ENCODE measurements around the gene PTPMT1. TPM values are rescaled to one million over a fixed set of nuclear protein-coding genes. Genes with fewer than 3 reads are reported as not detected.

PTPMT1 gene
- total RNA-seq, 1 donor from 2014 or later = 60.4 TPM

DNA sequence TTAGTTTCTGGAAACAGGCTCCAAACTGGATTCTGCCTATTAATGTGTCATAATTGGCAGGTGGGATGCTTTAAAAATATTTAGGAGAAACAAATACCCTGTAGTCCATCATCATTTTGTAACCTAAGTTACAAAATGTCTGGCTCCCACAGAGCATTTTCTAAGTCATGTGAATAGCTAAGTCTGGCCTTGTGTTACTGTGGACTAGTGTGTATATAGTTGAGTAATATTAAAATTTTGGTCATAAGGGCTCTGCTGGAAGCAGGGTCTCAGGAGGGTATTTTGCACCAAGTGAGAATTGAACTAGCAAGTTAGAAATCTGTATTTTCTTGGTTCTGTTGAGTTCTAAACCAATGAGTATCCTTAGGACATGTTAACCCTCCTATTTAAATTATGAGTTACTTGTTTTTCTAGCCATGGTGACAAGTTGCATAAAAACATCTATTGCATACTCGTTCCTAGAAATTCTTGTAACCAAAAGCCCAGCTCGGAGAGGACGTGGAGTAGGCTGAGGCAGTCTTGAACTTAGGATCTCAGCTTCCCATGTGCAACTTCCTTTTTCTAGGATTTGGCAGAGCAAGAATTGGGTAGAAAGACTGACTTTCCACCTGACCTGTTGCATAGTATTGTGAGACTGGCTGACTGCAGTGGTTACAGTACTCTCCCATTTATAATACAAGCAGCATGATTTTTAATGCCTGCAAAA is 5.4 kb downstream of the PTPMT1 start:
- Histone ChIP-seq H3K4me1 (no peaks in the 10 kb centered on the region), H3K36me3 (peaks cover 5% of the 10 kb centered on the region), H3K9ac (no peak overlapping the region), H3K27ac (no peak overlapping the region), H3F3A (ENCODE audit: low read depth) (peaks cover 6% of the 10 kb centered on the region), H3K4me3 (no peak overlapping the region), H3K4me2 (no peak overlapping the region), H4K20me1 (ENCODE audit: low read depth) (peaks cover 4% of the 10 kb centered on the region), H2AFZ (replicated peaks) (no peak overlapping the region), H3K27me3 (no peaks in the 10 kb centered on the region), H3K79me2 (ENCODE audit: low read depth) (peaks cover 33% of the 10 kb centered on the region), H3K9me3 (ENCODE audit: low read depth) (no peaks in the 10 kb centered on the region)
- H3K4me1 Mint-ChIP-seq = peaks cover 11% of the 10 kb centered on the region
- DNase-seq (ENCODE audit: low spot score) = no peak
- TF ChIP-seq, protein P1, sequence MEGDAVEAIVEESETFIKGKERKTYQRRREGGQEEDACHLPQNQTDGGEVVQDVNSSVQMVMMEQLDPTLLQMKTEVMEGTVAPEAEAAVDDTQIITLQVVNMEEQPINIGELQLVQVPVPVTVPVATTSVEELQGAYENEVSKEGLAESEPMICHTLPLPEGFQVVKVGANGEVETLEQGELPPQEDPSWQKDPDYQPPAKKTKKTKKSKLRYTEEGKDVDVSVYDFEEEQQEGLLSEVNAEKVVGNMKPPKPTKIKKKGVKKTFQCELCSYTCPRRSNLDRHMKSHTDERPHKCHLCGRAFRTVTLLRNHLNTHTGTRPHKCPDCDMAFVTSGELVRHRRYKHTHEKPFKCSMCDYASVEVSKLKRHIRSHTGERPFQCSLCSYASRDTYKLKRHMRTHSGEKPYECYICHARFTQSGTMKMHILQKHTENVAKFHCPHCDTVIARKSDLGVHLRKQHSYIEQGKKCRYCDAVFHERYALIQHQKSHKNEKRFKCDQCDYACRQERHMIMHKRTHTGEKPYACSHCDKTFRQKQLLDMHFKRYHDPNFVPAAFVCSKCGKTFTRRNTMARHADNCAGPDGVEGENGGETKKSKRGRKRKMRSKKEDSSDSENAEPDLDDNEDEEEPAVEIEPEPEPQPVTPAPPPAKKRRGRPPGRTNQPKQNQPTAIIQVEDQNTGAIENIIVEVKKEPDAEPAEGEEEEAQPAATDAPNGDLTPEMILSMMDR (IDR thresholded peaks at IDR 0.05) = no peak
- no peak for TF ChIP-seq EZH2 (IDR thresholded peaks at IDR 0.05)
- TF ChIP-seq EZH2phosphoT487 (IDR thresholded peaks at IDR 0.05) = no peak
- H3K4me3 Mint-ChIP-seq = no peak overlapping the region
- H3K27ac Mint-ChIP-seq = no peak overlapping the region
- H3K36me3 Mint-ChIP-seq = peaks cover 20% of the 10 kb centered on the region
- H3K27me3 Mint-ChIP-seq (ENCODE audit: insufficient read depth, low read depth) = peaks cover 9% of the 10 kb centered on the region
- H3K9me3 Mint-ChIP-seq = no peaks in the 10 kb centered on the region

DNA sequence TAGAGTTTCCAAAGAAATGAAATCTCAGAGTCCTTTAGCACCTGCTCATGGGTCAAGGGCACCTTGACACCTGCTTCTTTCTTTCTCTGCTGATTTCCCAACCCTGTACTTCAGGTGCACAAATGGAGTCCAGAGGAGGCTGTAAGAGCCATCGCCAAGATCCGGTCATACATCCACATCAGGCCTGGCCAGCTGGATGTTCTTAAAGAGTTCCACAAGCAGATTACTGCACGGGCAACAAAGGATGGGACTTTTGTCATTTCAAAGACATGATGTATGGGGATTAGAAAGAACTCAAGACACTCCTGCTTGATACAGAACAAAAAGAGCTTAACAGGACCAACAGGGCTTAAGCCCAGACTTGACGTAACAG is 5.9 kb downstream of the PTPMT1 start:
- Histone ChIP-seq H3K9me3 (ENCODE audit: low read depth) (no peaks in the 10 kb centered on the region), H3K9ac (no peak overlapping the region), H3K4me2 (no peak overlapping the region), H3K4me3 (no peak overlapping the region), H3K36me3 (peaks cover 5% of the 10 kb centered on the region), H2AFZ (replicated peaks) (no peak overlapping the region), H3K27ac (no peak overlapping the region), H3F3A (ENCODE audit: low read depth) (peaks cover 6% of the 10 kb centered on the region), H4K20me1 (ENCODE audit: low read depth) (peaks cover 4% of the 10 kb centered on the region), H3K79me2 (ENCODE audit: low read depth) (peaks cover 30% of the 10 kb centered on the region), H3K4me1 (no peaks in the 10 kb centered on the region), H3K27me3 (no peaks in the 10 kb centered on the region)
- TF ChIP-seq, protein P1 (IDR thresholded peaks at IDR 0.05) = no peak
- TF ChIP-seq EZH2 (IDR thresholded peaks at IDR 0.05) (no peak), EZH2phosphoT487 (IDR thresholded peaks at IDR 0.05) (no peak)
- Mint-ChIP-seq H3K9me3 (no peaks in the 10 kb centered on the region), H3K27ac (peak overlapping the region; percentile 34), H3K4me3 (no peak overlapping the region), H3K27me3 (ENCODE audit: insufficient read depth, low read depth) (peaks cover 7% of the 10 kb centered on the region), H3K4me1 (peaks cover 11% of the 10 kb centered on the region), H3K36me3 (peaks cover 20% of the 10 kb centered on the region)
- DNase-seq (ENCODE audit: low spot score) = no peak

DNA sequence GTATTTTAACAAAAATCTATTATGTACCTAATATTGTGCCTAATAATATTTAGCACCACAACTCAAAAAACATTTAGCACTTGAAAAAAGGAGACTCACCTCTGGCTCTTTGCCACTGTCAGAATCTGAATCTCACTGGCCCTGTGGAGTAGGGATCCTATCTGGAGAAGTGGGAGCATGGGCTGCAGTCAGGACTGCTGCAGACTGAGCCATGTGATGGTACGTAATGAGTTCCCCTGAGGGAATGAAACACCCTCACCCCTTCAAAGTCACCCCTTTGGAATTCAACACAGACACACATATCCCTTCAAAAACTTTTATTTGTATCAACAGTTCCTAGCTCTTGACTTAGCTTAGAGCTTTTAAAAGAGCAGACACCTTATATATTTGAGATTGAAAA is 6.5 kb downstream of the PTPMT1 start:
- H3K4me2 ChIP-seq = no peak overlapping the region
- peaks cover 4% of the 10 kb centered on the region for H4K20me1 ChIP-seq (ENCODE audit: low read depth)
- H3K27ac ChIP-seq = no peak overlapping the region
- H3K9me3 Mint-ChIP-seq = no peaks in the 10 kb centered on the region
- H3K9me3 ChIP-seq (ENCODE audit: low read depth) = no peaks in the 10 kb centered on the region
- no peak overlapping the region for H2AFZ ChIP-seq (replicated peaks)
- TF ChIP-seq EZH2 (IDR thresholded peaks at IDR 0.05) (no peak), EZH2phosphoT487 (IDR thresholded peaks at IDR 0.05) (no peak)
- TF ChIP-seq, protein P1 (IDR thresholded peaks at IDR 0.05) = no peak
- peaks cover 30% of the 10 kb centered on the region for H3K79me2 ChIP-seq (ENCODE audit: low read depth)
- H3K4me1 ChIP-seq = no peaks in the 10 kb centered on the region
- H3K4me3 Mint-ChIP-seq = no peak overlapping the region
- no peak for DNase-seq (ENCODE audit: low spot score)
- peaks cover 16% of the 10 kb centered on the region for H3K36me3 Mint-ChIP-seq
- H3K27me3 ChIP-seq = no peaks in the 10 kb centered on the region
- H3K27me3 Mint-ChIP-seq (ENCODE audit: insufficient read depth, low read depth) = peaks cover 4% of the 10 kb centered on the region
- H3K4me3 ChIP-seq = no peak overlapping the region
- H3F3A ChIP-seq (ENCODE audit: low read depth) = peaks cover 6% of the 10 kb centered on the region
- H3K27ac Mint-ChIP-seq = no peak overlapping the region
- peaks cover 8% of the 10 kb centered on the region for H3K4me1 Mint-ChIP-seq
- H3K9ac ChIP-seq = peak overlapping the region; percentile 18
- H3K36me3 ChIP-seq = peaks cover 5% of the 10 kb centered on the region

Data from neural progenitor cell (in vitro differentiated cells).